H1 (cell line): ENCODE results near the gene RIPOR3. TPM values are rescaled to one million over a fixed set of nuclear protein-coding genes. Genes with fewer than 3 reads are reported as not detected.

Experiments
- CBX5 ChIP-seq: fragments of 300-800, 300-1000 bp; sonication (generic); IDR thresholded peaks from 2 replicates; pipeline ENCODE4 v1.7.1; 2016; ENCODE audit warnings: antibody characterized with exemption, low read length, low read depth
- JUND ChIP-seq: IDR thresholded peaks from 2 replicates; pipeline ENCODE4 v1.6.1; 2011; ENCODE audit warnings: mild to moderate bottlenecking, improper control_type of control experiment, low read length
- KDM5A ChIP-seq: fragments of 200-600 bp; IDR thresholded peaks from 2 replicates; pipeline ENCODE4 v1.7.1; 2012; ENCODE audit warnings: mild to moderate bottlenecking, low read length, inconsistent platforms, mixed read lengths
- SAP30 ChIP-seq: fragments of 300-600 bp; sonication (generic); IDR thresholded peaks from 2 replicates; pipeline ENCODE4 v1.7.1; 2012; ENCODE audit warnings: low read length, moderate library complexity, mild to moderate bottlenecking, inconsistent platforms; ENCODE audit not compliant: insufficient read depth, insufficient replicate concordance
- TEAD4 ChIP-seq: IDR thresholded peaks from 2 replicates; pipeline ENCODE4 v1.6.1; 2012; ENCODE audit warnings: low read depth, low read length, inconsistent platforms, mixed read lengths
- polyA plus RNA-seq, 7 experiments: library from polyadenylated mRNA; depleted of rRNA in 3 of 7; stranded (reverse) in 5 of 7; unstranded in 2 of 7; fragments of >200 nt in 5 of 7; fragments of 200-250 nt in 2 of 7; gene quantifications; 1 replicate in 5 of 7; 2 replicates in 1 of 7; 4 replicates in 1 of 7; pipeline versions ENCODE4 v1.2.1 to v1.2.3, GENCODE V29; 2011 to 2013; ENCODE audit warnings: missing spikeins in 2 of 7, mixed read lengths in 2 of 7
- total RNA-seq: library from RNA; stranded (reverse); fragmentation: NEBNext Ultra II Directional; extraction: Animal tissue kit (Norgen Biotek cat#: 25700); gene quantifications from 2 replicates; pipeline ENCODE4 v1.2.1, GENCODE V29; 2021

The RIPOR3 gene
- total and polyA plus RNA-seq, 2 of the 8 experiments (the other 6 are each of a cell fraction or from before 2014, with no cell fraction given): 3.6 to 4.5 TPM

- TF ChIP-seq SAP30 (no peak), TEAD4 (no peak), CBX5 (no peak), KDM5A (no peak), JUND (no peak)
- TF ChIP-seq, all 59 proteins: peak for 0
These were observed 75.9 kb downstream of the RIPOR3 start (continued) for GRCh38 chr20:50615407-50615806.
